Erythroblast (primary cell): ENCODE results near the gene CD6.

Experiments used
- GATA1 ChIP-seq: IDR thresholded peaks from 2 replicates; pipeline ENCODE4 v1.6.1; 2011; ENCODE audit warnings: low read depth, mild to moderate bottlenecking, control low read depth, low read length, moderate library complexity
- POLR2A ChIP-seq: IDR thresholded peaks from 2 replicates; pipeline ENCODE4 v1.6.1; 2011; ENCODE audit warnings: mild to moderate bottlenecking, low read length

DNA sequence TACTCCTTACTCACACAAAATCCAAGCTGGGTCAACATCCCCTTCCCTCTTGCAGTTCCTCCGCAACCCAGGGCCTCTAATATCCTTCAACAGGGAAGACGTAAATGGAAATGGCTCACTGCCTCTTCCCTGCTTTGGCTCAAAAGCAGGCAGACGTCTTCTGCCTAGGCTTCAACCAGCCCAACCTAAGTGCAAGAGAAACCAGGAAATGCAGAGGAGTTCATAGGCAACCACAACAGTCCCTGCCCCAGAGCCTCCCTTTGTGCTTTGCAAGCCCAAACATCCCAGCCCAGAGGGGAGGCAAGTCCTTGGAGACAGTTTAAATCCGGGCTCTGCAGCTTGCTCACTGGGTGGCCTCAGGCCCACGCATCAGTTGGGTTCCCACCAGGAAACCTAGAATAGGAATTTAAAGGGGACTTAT lies 33.3 kb downstream of the CD6 start:
- no peak for TF ChIP-seq POLR2A
- TF ChIP-seq GATA1 = no peak
